ENCODE results near the gene ABCA7. TPM values are rescaled to one million over a fixed set of nuclear protein-coding genes. Genes with fewer than 3 reads are reported as not detected.
"Not testable (repeated sequence)": the region's sequence is repeated elsewhere in the genome, so short reads cannot be mapped to it uniquely, and the experiment has no call there.

ABCA7 gene
- total and polyA plus RNA-seq, 3 experiments from 2014 or later: 14.1 to 39.5 (median 33.8) TPM

- H3K4me3 Mint-ChIP-seq: peak overlapping the region; percentile 76 to 95 (median 89)
- H3K4me1 Mint-ChIP-seq: peaks cover 23 to 63% (median 41%) of the 10 kb centered on the region in 3 donors
- H3K9me3 ChIP-seq (ENCODE audit: low read length): no peaks in the 10 kb centered on the region
- peaks cover 0 to 6% of the 10 kb centered on the region in 2 donors for H3K27me3 Mint-ChIP-seq
- peak in 1 of 5 donors; percentile 70 for DNase-seq
- H3K4me3 ChIP-seq (ENCODE audit: low read length): peak overlapping the region; percentile 71
- H3K27ac Mint-ChIP-seq: peak overlapping the region; percentile 82 to 99 (median 92)
- H3K27ac ChIP-seq (ENCODE audit: low read depth, low read length): peak overlapping the region; percentile 97
- peaks cover 5% of the 10 kb centered on the region for H3K36me3 ChIP-seq (ENCODE audit: insufficient read depth, low read length)
- peaks cover 60% of the 10 kb centered on the region for H3K4me1 ChIP-seq (ENCODE audit: insufficient read depth, low read length)
- no peaks in the 10 kb centered on the region for H3K27me3 ChIP-seq (ENCODE audit: insufficient read depth, low read length, poor library complexity, severe bottlenecking)
- ChIA-PET CTCF (interaction anchor here (1.0 to 4.2 kb wide), 9 partner anchors 9 to 99 kb away, joined by 3 to 15 read pairs (median 3); partner anchors contain the start of genes ARHGAP45, POLR2E and WDR18), POLR2A (interaction anchor here (1.0 to 1.9 kb wide), 5 partner anchors 10 to 68 kb away, joined by 3 to 18 read pairs (median 12); partner anchors contain the start of gene ARHGAP45)
- peaks cover 0 to 3% (median 0%) of the 10 kb centered on the region in 5 donors for H3K9me3 Mint-ChIP-seq
- H3K36me3 Mint-ChIP-seq: peaks cover 0 to 25% (median 0%) of the 10 kb centered on the region in 3 donors
These were observed 19.7 kb upstream of the ABCA7 start for GRCh38 chr19:1019980-1020867.

DNA sequence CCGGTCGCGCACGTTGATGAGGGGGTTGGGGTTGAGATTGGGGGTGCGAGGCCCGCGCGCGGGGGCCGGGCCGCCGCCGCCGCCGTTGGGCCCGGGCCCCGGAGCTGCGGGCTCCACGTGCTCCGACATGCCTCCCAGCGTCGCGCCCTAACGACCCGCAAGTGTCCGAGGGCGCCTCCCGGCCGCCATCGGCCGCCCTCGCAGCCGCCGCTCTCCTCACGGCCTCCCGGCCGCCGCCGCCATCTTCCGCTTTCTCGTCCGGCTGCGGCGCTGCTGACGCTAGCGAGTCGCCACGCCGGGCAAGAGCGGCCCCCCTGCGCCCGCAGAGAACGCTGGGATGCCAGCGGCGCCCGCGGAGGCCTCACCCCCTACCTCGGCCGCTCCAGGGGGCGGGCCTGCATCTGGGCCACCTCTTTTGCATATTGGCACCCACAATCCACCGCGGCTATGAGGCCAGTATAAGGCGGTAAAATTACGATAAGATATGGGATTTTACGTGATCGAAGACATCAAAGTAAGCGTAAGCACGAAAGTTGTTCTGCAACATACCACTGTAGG is 19.0 kb upstream of the ABCA7 start, which contains the start of gene TMEM259:
TSS of gene TMEM259 (minus strand) at position 256 of the 558 bp plus-strand sequence. CDS start at position 129, 127 bp downstream.
- H3K4me3 Mint-ChIP-seq: peak within 1 kb of the TSS; percentile 76 to 95 (median 89)
- POLR2A ChIA-PET: interaction anchor here (0.6 to 2.6 kb wide), 16 partner anchors 8 to 392 kb away, joined by 3 to 24 read pairs (median 6); partner anchors contain the start of genes ABCA7, ARHGAP45, CIRBP and GPX4

DNA sequence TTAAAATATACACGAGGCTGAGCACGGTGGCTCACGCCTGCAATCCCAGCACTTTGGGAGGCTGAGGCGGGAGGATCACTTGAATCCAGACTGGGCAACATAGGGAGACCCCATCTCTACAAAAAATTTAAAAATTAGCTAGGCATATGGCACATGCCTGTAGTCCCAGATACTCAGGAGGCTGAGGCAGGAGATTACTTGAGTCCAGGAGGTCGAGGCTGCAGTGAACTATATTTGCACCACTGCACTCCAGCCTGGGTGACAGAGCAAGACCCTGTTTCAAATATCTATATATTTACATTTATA is 16.1 kb upstream of the ABCA7 start:
- Mint-ChIP-seq H3K4me1 (peaks cover 18 to 46% (median 29%) of the 10 kb centered on the region in 3 donors), H3K27ac (peak overlapping the region in 2 of 8 donors; percentile 42 to 43), H3K36me3 (peaks cover 0 to 23% (median 0%) of the 10 kb centered on the region in 3 donors), H3K4me3 (peak overlapping the region in 2 of 7 donors; percentile 56 to 70)
- not testable (repeated sequence) for H3K9me3 Mint-ChIP-seq; H3K36me3 ChIP-seq (ENCODE audit: insufficient read depth, low read length); H3K9me3 ChIP-seq (ENCODE audit: low read length); H3K27me3 Mint-ChIP-seq; H3K27ac ChIP-seq (ENCODE audit: low read depth, low read length); DNase-seq; H3K4me3 ChIP-seq (ENCODE audit: low read length); H3K27me3 ChIP-seq (ENCODE audit: insufficient read depth, low read length, poor library complexity, severe bottlenecking)
- H3K4me1 ChIP-seq (ENCODE audit: insufficient read depth, low read length): peaks cover 34% of the 10 kb centered on the region
- CTCF ChIA-PET: interaction anchor here (1.2 to 2.2 kb wide), 2 partner anchors 41 to 56 kb away, joined by 4 to 7 read pairs; no protein-coding TSS in a partner anchor
- POLR2A ChIA-PET: interaction anchor here (0.6 kb wide), 1 partner anchor 707 kb away, joined by 4 read pairs; no protein-coding TSS in a partner anchor

More for the DNA sequence above, 19.0 kb upstream of the ABCA7 start, which contains the start of gene TMEM259:
- CTCF ChIA-PET: interaction anchor here (0.7 to 4.2 kb wide), 11 partner anchors 10 to 223 kb away, joined by 3 to 15 read pairs (median 5); partner anchors contain the start of genes ABCA7, ARHGAP45, GRIN3B and WDR18
- Histone ChIP-seq H3K27me3 (ENCODE audit: insufficient read depth, low read length, poor library complexity, severe bottlenecking) (no peaks in the 10 kb centered on the region), H3K36me3 (ENCODE audit: insufficient read depth, low read length) (peaks cover 5% of the 10 kb centered on the region), H3K27ac (ENCODE audit: low read depth, low read length) (peak within 1 kb of the TSS; percentile 97), H3K4me1 (ENCODE audit: insufficient read depth, low read length) (peaks cover 59% of the 10 kb centered on the region), H3K9me3 (ENCODE audit: low read length) (no peaks in the 10 kb centered on the region), H3K4me3 (ENCODE audit: low read length) (peak within 1 kb of the TSS; percentile 71)
- Mint-ChIP-seq H3K36me3 (peaks cover 0 to 22% (median 0%) of the 10 kb centered on the region in 3 donors), H3K27ac (peak within 1 kb of the TSS; percentile 98 to 100 (median 99)), H3K9me3 (peaks cover 0 to 3% (median 0%) of the 10 kb centered on the region in 5 donors), H3K27me3 (peaks cover 0 to 6% of the 10 kb centered on the region in 2 donors), H3K4me1 (peaks cover 24 to 60% (median 44%) of the 10 kb centered on the region in 3 donors)
- DNase-seq: peak; percentile 96 to 99 (median 98)

GRCh38 chr19:1025080-1025479 is 14.8 kb upstream of the ABCA7 start:
- peak overlapping the region in 4 of 8 donors; percentile 6 to 58 (median 52) for H3K27ac Mint-ChIP-seq
- H3K27me3 ChIP-seq (ENCODE audit: insufficient read depth, low read length, poor library complexity, severe bottlenecking); H3K4me3 ChIP-seq (ENCODE audit: low read length); DNase-seq; H3K9me3 Mint-ChIP-seq; H3K27me3 Mint-ChIP-seq; H3K36me3 ChIP-seq (ENCODE audit: insufficient read depth, low read length); H3K9me3 ChIP-seq (ENCODE audit: low read length); H3K27ac ChIP-seq (ENCODE audit: low read depth, low read length): not testable (repeated sequence)
- peaks cover 22 to 40% (median 27%) of the 10 kb centered on the region in 3 donors for H3K4me1 Mint-ChIP-seq
- H3K4me1 ChIP-seq (ENCODE audit: insufficient read depth, low read length): peaks cover 34% of the 10 kb centered on the region
- ChIA-PET CTCF (interaction anchor here (1.3 to 8.4 kb wide), 2 partner anchors 15 to 41 kb away, joined by 4 to 62 read pairs; partner anchors contain the start of genes ABCA7 and ARHGAP45), POLR2A (interaction anchor here (0.7 to 9.2 kb wide), 7 partner anchors 14 to 828 kb away, joined by 3 to 143 read pairs (median 6); partner anchors contain the start of genes ABCA7 and ARHGAP45)
- H3K4me3 Mint-ChIP-seq: peak overlapping the region in 5 of 7 donors; percentile 48 to 84 (median 63)
- H3K36me3 Mint-ChIP-seq: peaks cover 0 to 23% (median 0%) of the 10 kb centered on the region in 3 donors

DNA sequence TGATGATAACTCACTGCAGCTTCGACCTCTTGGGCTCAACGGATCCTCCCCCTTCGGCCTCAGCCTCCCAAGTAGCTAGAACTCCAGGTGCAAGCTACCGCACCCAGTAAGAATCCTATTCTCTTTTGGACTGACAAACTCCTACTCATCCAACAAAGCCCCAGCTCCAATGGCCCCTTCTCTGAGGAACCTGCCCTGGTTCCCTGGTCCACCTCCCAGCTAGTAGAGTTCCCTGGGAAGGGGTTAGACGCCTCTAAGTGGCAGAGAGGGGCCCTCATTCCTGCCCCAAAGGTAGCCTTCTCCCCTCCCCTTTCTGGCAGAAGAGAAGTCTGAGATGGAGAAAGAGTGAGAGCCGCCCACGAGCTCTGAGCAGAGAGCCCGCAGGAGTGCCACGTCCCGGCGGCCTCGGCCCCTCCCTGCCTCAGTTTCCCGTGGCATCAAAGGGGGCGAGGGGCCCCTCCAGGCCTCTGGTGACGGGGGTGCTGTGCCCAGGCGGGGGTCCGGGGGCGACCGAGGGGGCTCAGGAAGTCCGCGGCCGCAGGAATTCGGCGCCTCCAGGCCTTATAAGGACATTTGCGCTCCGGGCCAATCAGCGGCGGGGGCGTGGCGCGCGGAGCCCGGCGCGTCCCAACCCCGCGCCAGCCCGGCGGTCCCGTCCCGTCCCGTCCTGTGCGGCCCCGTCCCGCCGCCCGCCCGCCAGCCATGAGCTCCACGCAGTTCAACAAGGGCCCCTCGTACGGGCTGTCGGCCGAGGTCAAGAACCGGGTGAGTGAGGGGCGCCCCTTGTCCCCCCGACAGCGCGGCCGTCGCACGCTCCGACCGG is 13.7 kb upstream of the ABCA7 start, which contains the start of gene CNN2:
TSS of gene CNN2 (plus strand) at position 649 of the 823 bp plus-strand sequence. CDS start at position 703, 54 bp downstream.
- Histone ChIP-seq H3K27me3 (ENCODE audit: insufficient read depth, low read length, poor library complexity, severe bottlenecking) (no peaks in the 10 kb centered on the region), H3K4me3 (ENCODE audit: low read length) (peak within 1 kb of the TSS; percentile 92), H3K4me1 (ENCODE audit: insufficient read depth, low read length) (peaks cover 40% of the 10 kb centered on the region), H3K9me3 (ENCODE audit: low read length) (no peaks in the 10 kb centered on the region), H3K36me3 (ENCODE audit: insufficient read depth, low read length) (no peaks in the 10 kb centered on the region), H3K27ac (ENCODE audit: low read depth, low read length) (peak within 1 kb of the TSS; percentile 89)
- Mint-ChIP-seq H3K4me3 (peak within 1 kb of the TSS; percentile 95 to 99 (median 98)), H3K36me3 (peaks cover 0 to 27% (median 7%) of the 10 kb centered on the region in 3 donors), H3K27me3 (peaks cover 0 to 8% of the 10 kb centered on the region in 2 donors), H3K9me3 (peaks cover 0 to 1% (median 0%) of the 10 kb centered on the region in 5 donors), H3K27ac (peak within 1 kb of the TSS; percentile 82 to 99 (median 96)), H3K4me1 (peaks cover 28 to 47% (median 34%) of the 10 kb centered on the region in 3 donors)
- ChIA-PET POLR2A (interaction anchor here (0.7 to 9.2 kb wide), 12 partner anchors 9 to 100 kb away, joined by 3 to 143 read pairs (median 8); partner anchors contain the start of genes ABCA7 and ARHGAP45), CTCF (interaction anchor here (0.8 to 8.4 kb wide), 13 partner anchors 10 to 240 kb away, joined by 3 to 62 read pairs (median 4); partner anchors contain the start of genes ABCA7, ARHGAP45 and WDR18)
- DNase-seq: peak; percentile 58 to 71 (median 68)

DNA sequence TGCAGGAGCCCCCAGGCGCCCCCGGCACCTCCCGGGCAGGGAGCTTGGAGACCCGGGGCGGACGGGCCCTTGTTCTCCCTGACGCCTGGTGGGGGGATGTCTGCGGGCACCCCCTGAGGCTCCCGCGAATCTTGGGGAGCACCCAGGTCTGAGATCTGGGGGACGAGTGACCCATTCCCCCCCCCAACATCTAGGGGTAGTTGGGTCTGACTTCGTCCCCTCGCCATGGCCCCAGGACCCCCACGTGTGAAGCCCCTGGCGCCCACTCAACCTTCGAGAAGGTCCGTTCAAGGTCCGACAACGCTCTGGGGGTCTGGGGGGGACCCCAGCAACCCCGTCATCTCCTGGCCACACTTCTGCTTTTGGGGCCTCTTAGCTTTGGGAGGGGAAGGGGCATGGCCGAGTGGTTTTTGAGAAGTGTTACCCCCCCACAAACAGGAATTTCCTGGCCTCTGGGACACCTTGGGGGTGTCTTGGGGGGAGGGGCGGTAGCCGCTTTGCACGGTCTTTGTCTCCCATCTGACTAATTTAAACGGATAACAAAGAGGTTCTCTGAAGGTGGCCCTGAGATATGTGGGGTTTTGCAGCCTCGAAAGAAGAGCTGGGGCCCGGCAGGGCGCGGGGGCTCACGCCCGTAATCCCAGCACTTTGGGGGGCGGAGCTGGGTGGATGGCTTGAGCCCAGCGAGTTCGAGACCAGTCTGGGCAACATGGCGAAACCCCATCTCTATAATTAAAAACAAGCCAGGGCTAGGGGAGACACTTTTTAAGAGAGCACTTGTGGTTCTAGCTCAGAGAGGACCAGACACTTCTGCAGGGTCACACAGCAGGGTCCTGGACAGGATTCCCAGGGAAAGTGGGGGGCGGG is 12.9 kb upstream of the ABCA7 start:
- Histone ChIP-seq H3K4me3 (ENCODE audit: low read length) (peak overlapping the region; percentile 92), H3K4me1 (ENCODE audit: insufficient read depth, low read length) (peaks cover 38% of the 10 kb centered on the region), H3K27me3 (ENCODE audit: insufficient read depth, low read length, poor library complexity, severe bottlenecking) (no peaks in the 10 kb centered on the region), H3K9me3 (ENCODE audit: low read length) (no peaks in the 10 kb centered on the region), H3K27ac (ENCODE audit: low read depth, low read length) (peak overlapping the region; percentile 89), H3K36me3 (ENCODE audit: insufficient read depth, low read length) (peaks cover 4% of the 10 kb centered on the region)
- ChIA-PET POLR2A (interaction anchor here (0.6 to 9.2 kb wide), 13 partner anchors 8 to 483 kb away, joined by 3 to 143 read pairs (median 6); partner anchors contain the start of genes ABCA7, ARHGAP45, CIRBP and GZMM), CTCF (interaction anchor here (0.8 to 8.4 kb wide), 16 partner anchors 9 to 242 kb away, joined by 3 to 62 read pairs (median 4); partner anchors contain the start of genes ABCA7, ARHGAP45, CIRBP and WDR18)
- peaks cover 0 to 4% of the 10 kb centered on the region in 2 donors for H3K27me3 Mint-ChIP-seq
- no peaks in the 10 kb centered on the region for H3K9me3 Mint-ChIP-seq
- H3K27ac Mint-ChIP-seq: peak overlapping the region; percentile 82 to 99 (median 96)
- H3K4me1 Mint-ChIP-seq: peaks cover 23 to 40% (median 27%) of the 10 kb centered on the region in 3 donors
- peak in 2 of 5 donors; percentile 33 to 51 for DNase-seq
- H3K36me3 Mint-ChIP-seq: peaks cover 0 to 25% (median 7%) of the 10 kb centered on the region in 3 donors
- H3K4me3 Mint-ChIP-seq: peak overlapping the region; percentile 95 to 99 (median 98)

Data from CD8-positive, alpha-beta memory T cell (primary cell).